ENCODE data around the gene GPC5. TPM values are rescaled to one million over a fixed set of nuclear protein-coding genes. Genes with fewer than 3 reads are reported as not detected.

Gene GPC5
- total and polyA plus RNA-seq, 2 of the 8 experiments (the other 6 are each of a cell fraction or from before 2014, with no cell fraction given): 0.20 to 0.39 TPM

DNA sequence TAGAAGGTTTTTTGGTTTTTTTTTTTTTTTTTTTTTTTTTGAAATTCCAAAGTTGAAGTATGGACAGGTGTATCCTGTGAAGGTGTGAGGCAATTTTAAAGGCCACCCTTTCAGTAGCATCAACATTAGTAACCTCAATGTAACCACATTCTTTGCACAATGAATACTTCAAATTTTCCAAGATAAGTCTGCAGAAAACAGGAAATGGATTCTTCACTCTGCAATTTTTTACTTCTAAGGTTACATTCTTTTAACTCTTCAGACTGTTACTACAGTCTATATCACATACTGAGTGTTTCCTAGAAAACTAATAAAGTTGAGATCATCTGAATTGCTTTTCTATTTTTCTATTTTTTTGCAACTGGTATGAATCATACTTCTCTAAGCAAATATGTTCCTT is 1259.1 kb downstream of the GPC5 start:
- no peak overlapping the region for H3K14ac ChIP-seq (ENCODE audit: insufficient read length)
- H4K20me1 ChIP-seq (replicated peaks in 1 of 2; ENCODE audit: control insufficient read depth in 1 of 2, insufficient read depth in 2 of 2, low read length in 2 of 2): no peaks in the 10 kb centered on the region
- no peak overlapping the region for H4K5ac ChIP-seq (ENCODE audit: insufficient read length, low read depth, low read length)
- no peaks in the 10 kb centered on the region for H3K23me2 ChIP-seq (ENCODE audit: low read depth, low read length)
- no peaks in the 10 kb centered on the region for H3K27me3 ChIP-seq (replicated peaks in 1 of 4; ENCODE audit: control insufficient read depth in 3 of 4, extremely low read depth in 1 of 4, insufficient read depth in 3 of 4, low read length in 3 of 4)
- H2BK20ac ChIP-seq (ENCODE audit: low read length): no peak overlapping the region
- H3K9ac ChIP-seq (replicated peaks in 1 of 4; ENCODE audit: extremely low read depth in 1 of 4, low read depth in 3 of 4, low read length in 3 of 4): no peak overlapping the region
- no peaks in the 10 kb centered on the region for H3K36me3 ChIP-seq (ENCODE audit: control insufficient read depth in 2 of 4, insufficient read depth in 4 of 4, low read length in 3 of 4)
- no peak overlapping the region for H3K56ac ChIP-seq (replicated peaks; ENCODE audit: insufficient read length, low read depth, low read length)
- no peak overlapping the region for H2BK5ac ChIP-seq (ENCODE audit: low read depth, low read length)
- no peak overlapping the region for H2BK120ac ChIP-seq (replicated peaks; ENCODE audit: low read depth, low read length)
- no peak overlapping the region for H3K27ac ChIP-seq (ENCODE audit: low read depth, low read length)
- H2BK15ac ChIP-seq (ENCODE audit: low read length): no peak overlapping the region
- FAIRE-seq: no peak
- H4K8ac ChIP-seq (ENCODE audit: extremely low read depth, insufficient read depth, low read length): no peak overlapping the region
- DNase-seq (ENCODE audit: low read depth in 1 of 2, low spot score in 2 of 2): no peak
- H3K4ac ChIP-seq (replicated peaks; ENCODE audit: insufficient read length, low read depth, low read length): no peak overlapping the region
- H2AK5ac ChIP-seq (ENCODE audit: low read depth, low read length): no peak overlapping the region
- POLR2A ChIA-PET (ENCODE audit: partially characterized antibody): no interaction called here
- no peak overlapping the region for H3K18ac ChIP-seq (ENCODE audit: extremely low read depth, low read length)
- CTCF ChIA-PET (ENCODE audit: partially characterized antibody): no interaction called here
- H3K4me3 ChIP-seq (ENCODE audit: extremely low read depth in 1 of 4, insufficient read depth in 2 of 4, low read depth in 3 of 4, low read length in 4 of 4): no peak overlapping the region
- H3K4me1 ChIP-seq (replicated peaks in 1 of 4; ENCODE audit: control insufficient read depth in 3 of 4, insufficient read depth in 4 of 4, low read length in 3 of 4): no peaks in the 10 kb centered on the region
- no peak overlapping the region for H2AFZ ChIP-seq (ENCODE audit: low read length)
- no peak overlapping the region for H4K91ac ChIP-seq (replicated peaks; ENCODE audit: insufficient read length, low read length)
- H3K79me1 ChIP-seq (ENCODE audit: low read depth, low read length): no peaks in the 10 kb centered on the region
- no peak overlapping the region for H2BK12ac ChIP-seq (ENCODE audit: low read depth, low read length)
- no peak overlapping the region for H3K4me2 ChIP-seq (ENCODE audit: insufficient read depth in 1 of 2, low read depth in 2 of 2, low read length in 2 of 2)
- no peaks in the 10 kb centered on the region for H3K79me2 ChIP-seq (ENCODE audit: control insufficient read depth in 1 of 2, insufficient read depth in 2 of 2, low read length in 2 of 2)
- no peaks in the 10 kb centered on the region for H3K9me3 ChIP-seq (ENCODE audit: insufficient read depth in 2 of 2, low read depth in 1 of 2, low read length in 1 of 2)
- no peak overlapping the region for H3K23ac ChIP-seq (ENCODE audit: insufficient read length)
- TF ChIP-seq CHD1 (IDR thresholded peaks at IDR 0.05; ENCODE audit: low read depth, low read length) (no peak), HDAC6 (IDR thresholded peaks at IDR 0.05; ENCODE audit: low read depth, low read length) (no peak), EP300 (IDR thresholded peaks at IDR 0.05; ENCODE audit: borderline replicate concordance in 1 of 2, low read depth in 2 of 2, low read length in 2 of 2) (no peak), BCL11A (IDR thresholded peaks at IDR 0.05; ENCODE audit: low read depth in 2 of 2, low read length in 2 of 2) (no peak), GABPA (IDR thresholded peaks at IDR 0.05; ENCODE audit: borderline replicate concordance, insufficient read depth, low read length) (no peak), CREB1 (IDR thresholded peaks at IDR 0.05) (no peak), HDAC2 (IDR thresholded peaks at IDR 0.05; ENCODE audit: borderline replicate concordance in 1 of 2, low read depth in 2 of 2, low read length in 2 of 2) (no peak), NANOG (IDR thresholded peaks at IDR 0.05; ENCODE audit: insufficient read depth, low read depth, low read length, poor library complexity, severe bottlenecking) (no peak), EGR1 (IDR thresholded peaks at IDR 0.05; ENCODE audit: borderline replicate concordance, low read depth, low read length) (no peak), MAFK (IDR thresholded peaks at IDR 0.05; ENCODE audit: low read depth, low read length) (no peak)
- TF ChIP-seq, protein P1, sequence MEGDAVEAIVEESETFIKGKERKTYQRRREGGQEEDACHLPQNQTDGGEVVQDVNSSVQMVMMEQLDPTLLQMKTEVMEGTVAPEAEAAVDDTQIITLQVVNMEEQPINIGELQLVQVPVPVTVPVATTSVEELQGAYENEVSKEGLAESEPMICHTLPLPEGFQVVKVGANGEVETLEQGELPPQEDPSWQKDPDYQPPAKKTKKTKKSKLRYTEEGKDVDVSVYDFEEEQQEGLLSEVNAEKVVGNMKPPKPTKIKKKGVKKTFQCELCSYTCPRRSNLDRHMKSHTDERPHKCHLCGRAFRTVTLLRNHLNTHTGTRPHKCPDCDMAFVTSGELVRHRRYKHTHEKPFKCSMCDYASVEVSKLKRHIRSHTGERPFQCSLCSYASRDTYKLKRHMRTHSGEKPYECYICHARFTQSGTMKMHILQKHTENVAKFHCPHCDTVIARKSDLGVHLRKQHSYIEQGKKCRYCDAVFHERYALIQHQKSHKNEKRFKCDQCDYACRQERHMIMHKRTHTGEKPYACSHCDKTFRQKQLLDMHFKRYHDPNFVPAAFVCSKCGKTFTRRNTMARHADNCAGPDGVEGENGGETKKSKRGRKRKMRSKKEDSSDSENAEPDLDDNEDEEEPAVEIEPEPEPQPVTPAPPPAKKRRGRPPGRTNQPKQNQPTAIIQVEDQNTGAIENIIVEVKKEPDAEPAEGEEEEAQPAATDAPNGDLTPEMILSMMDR (IDR thresholded peaks at IDR 0.05; ENCODE audit: control extremely low read depth in 1 of 3, insufficient read depth in 1 of 3, low read depth in 1 of 3, low read length in 3 of 3): no peak
- TF ChIP-seq, protein P2, sequence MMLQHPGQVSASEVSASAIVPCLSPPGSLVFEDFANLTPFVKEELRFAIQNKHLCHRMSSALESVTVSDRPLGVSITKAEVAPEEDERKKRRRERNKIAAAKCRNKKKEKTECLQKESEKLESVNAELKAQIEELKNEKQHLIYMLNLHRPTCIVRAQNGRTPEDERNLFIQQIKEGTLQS (IDR thresholded peaks at IDR 0.05; ENCODE audit: insufficient read depth, low read depth, low read length): no peak

Measured in H1 (cell line).